ENCODE results near the gene MYO15B. TPM values are rescaled to one million over a fixed set of nuclear protein-coding genes. Genes with fewer than 3 reads are reported as not detected.
A peak's percentile ranks its signal among the peaks of the same experiment; 100 is the strongest.

Gene MYO15B
- total and polyA plus RNA-seq, 2 of the 4 experiments (the other 2 are of a cell fraction): 0.18 to 0.65 TPM

DNA sequence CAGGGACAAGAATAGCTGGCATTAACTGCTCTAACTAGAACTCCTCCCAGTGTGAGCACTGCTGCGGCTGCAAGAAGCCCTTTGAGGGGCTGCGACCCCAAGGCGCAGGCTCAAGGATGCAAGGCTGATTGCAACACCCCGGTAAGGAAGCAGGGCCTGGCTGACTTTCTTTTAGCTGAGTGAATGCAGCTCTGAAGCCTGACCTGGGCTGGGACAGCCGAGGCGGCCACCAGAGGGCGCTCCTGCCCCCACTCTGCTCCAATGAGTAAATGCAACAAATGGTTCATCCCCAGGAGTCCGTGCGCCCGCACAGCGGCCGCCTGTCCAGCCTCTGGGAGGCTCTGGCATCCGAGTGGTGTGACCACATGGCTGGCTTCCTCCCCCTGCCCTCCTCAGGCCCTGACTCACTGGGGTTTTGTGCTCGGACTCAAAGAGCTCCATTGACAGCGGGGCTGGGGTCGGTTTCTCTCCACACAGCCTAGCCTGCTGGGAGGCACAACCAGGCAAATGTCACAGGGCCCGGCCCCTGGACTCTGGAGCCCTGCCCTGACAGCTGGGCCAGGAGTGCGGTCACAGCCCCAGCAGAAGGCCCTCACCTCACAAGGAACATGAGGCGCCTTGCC is 45.4 kb downstream of the MYO15B start, which contains the start of gene SMIM5 (continued):
- TF ChIP-seq MAZ (IDR thresholded peaks at IDR 0.05; ENCODE audit: borderline replicate concordance, low read depth, low read length) (0 out of 2 replicates have a peak, but pooled peaks have one; percentile 29), RFX5 (IDR thresholded peaks at IDR 0.05; ENCODE audit: low read depth, low read length) (no peak)

DNA sequence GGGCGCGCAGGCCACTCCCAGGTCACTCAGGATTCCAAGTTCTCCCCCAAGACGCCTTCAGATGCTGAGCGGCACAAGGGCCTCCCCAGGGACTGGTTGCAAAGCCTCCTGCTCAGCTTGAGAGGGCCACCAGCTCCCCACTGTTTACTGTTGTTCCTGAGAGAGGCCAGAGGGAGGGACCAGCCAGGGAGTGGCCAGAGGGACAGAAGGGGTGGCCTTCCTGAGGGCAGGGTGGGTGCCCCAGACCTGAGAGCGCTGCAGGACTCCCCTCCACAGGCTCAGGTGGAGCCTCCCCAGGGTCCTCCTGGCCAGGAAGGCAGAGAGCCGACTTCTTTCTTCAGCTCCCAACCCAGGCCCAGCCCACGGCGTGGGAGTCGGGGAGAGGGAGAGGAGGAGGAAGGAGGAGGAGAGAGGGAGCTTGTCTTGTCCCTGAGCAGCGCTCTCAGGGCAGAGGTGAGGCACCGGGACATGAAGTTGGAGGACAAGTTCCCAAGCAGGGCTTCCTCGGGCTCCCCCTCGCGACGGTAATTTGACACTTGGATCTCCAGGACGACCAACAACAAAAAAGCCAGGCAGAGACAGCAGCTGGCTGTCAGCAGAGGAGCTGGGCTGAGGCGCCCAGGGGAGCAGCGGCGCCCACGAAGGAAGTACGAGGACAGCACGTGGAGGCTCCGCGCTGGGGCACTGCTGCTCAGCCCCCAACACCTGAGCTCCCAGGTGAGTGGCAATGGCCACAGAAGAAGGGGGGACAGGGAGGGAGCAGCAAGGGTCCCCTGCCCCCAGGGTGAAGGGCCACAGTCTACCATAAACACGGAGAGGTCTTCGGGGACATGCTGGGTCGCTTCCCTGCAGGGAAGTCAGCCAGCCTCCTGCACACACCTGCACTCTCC is 46.1 kb downstream of the MYO15B start:
- no peak overlapping the region for H2BK20ac ChIP-seq (ENCODE audit: low read depth, low read length)
- H4K91ac ChIP-seq (ENCODE audit: insufficient read depth, low read depth, low read length): peak overlapping the region; percentile 30; the same call in 1 of the 2 replicates
- ChIA-PET CTCF (interaction anchor here (0.6 to 2.3 kb wide), 22 partner anchors 10 to 1000 kb away, joined by 3 to 53 read pairs (median 4); partner anchors contain the start of gene RECQL5), POLR2A (ENCODE audit: unreplicated experiment) (no interaction called here)
- H2AK5ac ChIP-seq (ENCODE audit: low read depth, low read length): no peak overlapping the region; the same call in 1 of the 2 replicates
- no peaks in the 10 kb centered on the region for H3K27me3 ChIP-seq (ENCODE audit: control insufficient read depth, insufficient read depth, low read length)
- dilution Hi-C loops (cut with HindIII; ENCODE audit: low sequenced_read_pairs, unreplicated experiment): no loop called here
- peaks cover 10% of the 10 kb centered on the region; the same call in 1 of the 2 replicates for H3K36me3 ChIP-seq (ENCODE audit: control insufficient read depth, insufficient read depth, low read length)
- peaks cover 15% of the 10 kb centered on the region for H3K4me1 ChIP-seq (ENCODE audit: control insufficient read depth, insufficient read depth, low read length)
- ATAC-seq (ENCODE audit: low read depth) (peak; percentile 83), DNase-seq (peak; percentile 88)
- no peak overlapping the region for H3K56ac ChIP-seq (ENCODE audit: extremely low read depth, insufficient read depth, low read length)
- BruUV-seq (replicated peaks): no TSS peak
- peak overlapping the region; percentile 22 for H2AK9ac ChIP-seq (replicated peaks; ENCODE audit: low read depth, low read length, poor library complexity)
- no peak overlapping the region for H3K23ac ChIP-seq (ENCODE audit: low read depth, low read length)
- H2BK5ac ChIP-seq (ENCODE audit: low read depth, low read length, poor library complexity, severe bottlenecking): peak overlapping the region; percentile 2
- in situ Hi-C loops (cut with MboI; ENCODE audit: low sequenced_read_pairs): loop anchor here (5.0 kb wide), 1 partner anchor 114 kb away; no protein-coding TSS in a partner anchor
- H3K14ac ChIP-seq (replicated peaks; ENCODE audit: low read depth, low read length): no peak overlapping the region; the same call in 1 of the 2 replicates
- H3K4me2 ChIP-seq (ENCODE audit: low read depth, low read length): peak overlapping the region; percentile 40; the same call in 1 of the 2 replicates
- intact Hi-C loops (cut with micrococcal nuclease): loop anchor here (1.0 to 5.0 kb wide), 3 partner anchors 114 to 207 kb away; partner anchors contain the start of genes CASKIN2 and TSEN54
- no peak overlapping the region for H2BK120ac ChIP-seq (ENCODE audit: low read depth, low read length)
- peak overlapping the region; percentile 22; the same call in 1 of the 2 replicates for H3K4ac ChIP-seq (ENCODE audit: low read depth, low read length)
- 0% methylated on average over 5 of the region's 27 CpGs; no CpG with 5 or more reads in 1 of the 2 experiments for whole genome bisulfite sequencing, 2 experiments (ENCODE audit: extremely low coverage in 2 of 2, insufficient read length in 1 of 2)
- H4K5ac ChIP-seq (ENCODE audit: low read depth, low read length): no peak overlapping the region
- H3K9me1 ChIP-seq (ENCODE audit: insufficient read depth, low read length): no peaks in the 10 kb centered on the region
- peaks cover 9% of the 10 kb centered on the region for H4K20me1 ChIP-seq (ENCODE audit: insufficient read depth, low read length)
- no peak overlapping the region for H3K18ac ChIP-seq (ENCODE audit: low read depth, low read length)
- H3K4me3 ChIP-seq (ENCODE audit: insufficient read depth, low read depth, low read length): no peak overlapping the region
- peak overlapping the region; percentile 0; the same call in 1 of the 2 replicates for H3K27ac ChIP-seq (ENCODE audit: insufficient read depth, low read length)
- no peak overlapping the region for H2BK15ac ChIP-seq (ENCODE audit: low read depth, low read length)
- H3K9me3 ChIP-seq (ENCODE audit: control insufficient read depth, insufficient read depth, low read length): no peaks in the 10 kb centered on the region
- peak overlapping the region; percentile 88 for H2AFZ ChIP-seq (replicated peaks; ENCODE audit: low read length, poor library complexity)
- H3K79me1 ChIP-seq (ENCODE audit: low read depth in 1 of 2, low read length in 2 of 2): peaks cover 0 to 3% of the 10 kb centered on the region in 2 experiments; a peak in 1 of 4 replicates
- H3K9ac ChIP-seq (ENCODE audit: low read depth, low read length): no peak overlapping the region
- no peak overlapping the region; a peak in 1 of 4 replicates for H4K8ac ChIP-seq (ENCODE audit: low read depth in 2 of 2, low read length in 2 of 2)
- TF ChIP-seq, protein P1, sequence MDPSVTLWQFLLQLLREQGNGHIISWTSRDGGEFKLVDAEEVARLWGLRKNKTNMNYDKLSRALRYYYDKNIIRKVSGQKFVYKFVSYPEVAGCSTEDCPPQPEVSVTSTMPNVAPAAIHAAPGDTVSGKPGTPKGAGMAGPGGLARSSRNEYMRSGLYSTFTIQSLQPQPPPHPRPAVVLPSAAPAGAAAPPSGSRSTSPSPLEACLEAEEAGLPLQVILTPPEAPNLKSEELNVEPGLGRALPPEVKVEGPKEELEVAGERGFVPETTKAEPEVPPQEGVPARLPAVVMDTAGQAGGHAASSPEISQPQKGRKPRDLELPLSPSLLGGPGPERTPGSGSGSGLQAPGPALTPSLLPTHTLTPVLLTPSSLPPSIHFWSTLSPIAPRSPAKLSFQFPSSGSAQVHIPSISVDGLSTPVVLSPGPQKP (IDR thresholded peaks at IDR 0.05; ENCODE audit: borderline replicate concordance, low read depth, low read length): no peak
- TF ChIP-seq, protein P2, sequence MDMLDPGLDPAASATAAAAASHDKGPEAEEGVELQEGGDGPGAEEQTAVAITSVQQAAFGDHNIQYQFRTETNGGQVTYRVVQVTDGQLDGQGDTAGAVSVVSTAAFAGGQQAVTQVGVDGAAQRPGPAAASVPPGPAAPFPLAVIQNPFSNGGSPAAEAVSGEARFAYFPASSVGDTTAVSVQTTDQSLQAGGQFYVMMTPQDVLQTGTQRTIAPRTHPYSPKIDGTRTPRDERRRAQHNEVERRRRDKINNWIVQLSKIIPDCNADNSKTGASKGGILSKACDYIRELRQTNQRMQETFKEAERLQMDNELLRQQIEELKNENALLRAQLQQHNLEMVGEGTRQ (IDR thresholded peaks at IDR 0.05; ENCODE audit: low read depth, low read length): peak; percentile 32; the same call in 1 of the 2 replicates
- TF ChIP-seq RCOR1 (IDR thresholded peaks at IDR 0.05; ENCODE audit: insufficient replicate concordance, low read length): no peak
- TF ChIP-seq, protein P3, sequence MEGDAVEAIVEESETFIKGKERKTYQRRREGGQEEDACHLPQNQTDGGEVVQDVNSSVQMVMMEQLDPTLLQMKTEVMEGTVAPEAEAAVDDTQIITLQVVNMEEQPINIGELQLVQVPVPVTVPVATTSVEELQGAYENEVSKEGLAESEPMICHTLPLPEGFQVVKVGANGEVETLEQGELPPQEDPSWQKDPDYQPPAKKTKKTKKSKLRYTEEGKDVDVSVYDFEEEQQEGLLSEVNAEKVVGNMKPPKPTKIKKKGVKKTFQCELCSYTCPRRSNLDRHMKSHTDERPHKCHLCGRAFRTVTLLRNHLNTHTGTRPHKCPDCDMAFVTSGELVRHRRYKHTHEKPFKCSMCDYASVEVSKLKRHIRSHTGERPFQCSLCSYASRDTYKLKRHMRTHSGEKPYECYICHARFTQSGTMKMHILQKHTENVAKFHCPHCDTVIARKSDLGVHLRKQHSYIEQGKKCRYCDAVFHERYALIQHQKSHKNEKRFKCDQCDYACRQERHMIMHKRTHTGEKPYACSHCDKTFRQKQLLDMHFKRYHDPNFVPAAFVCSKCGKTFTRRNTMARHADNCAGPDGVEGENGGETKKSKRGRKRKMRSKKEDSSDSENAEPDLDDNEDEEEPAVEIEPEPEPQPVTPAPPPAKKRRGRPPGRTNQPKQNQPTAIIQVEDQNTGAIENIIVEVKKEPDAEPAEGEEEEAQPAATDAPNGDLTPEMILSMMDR (conservative IDR thresholded peaks at IDR 0.05; ENCODE audit: low read depth, low read length): peak; percentile 86
- no peak for TF ChIP-seq CHD1 (IDR thresholded peaks at IDR 0.05; ENCODE audit: low read depth, low read length)
- 0 out of 2 replicates have a peak, but pooled peaks have one; percentile 32 for TF ChIP-seq BHLHE40 (IDR thresholded peaks at IDR 0.05; ENCODE audit: low read depth, low read length)

Data from IMR-90 (cell line).